Gastrocnemius medialis (tissue), 4 donors: ENCODE data around the gene GALNT13. TPM values are rescaled to one million over a fixed set of nuclear protein-coding genes. Genes with fewer than 3 reads are reported as not detected.

Experiments
- ATAC-seq, 2 donors: fragments of 150-250 bp; one replicate each; pipeline ENCODE4 v1.9.1; 2016
- DNase-seq, 2 donors: peaks; one replicate each; pipeline ENCODE4 v3.0.0-alpha.2; 2019
- H3K27ac ChIP-seq, 4 donors: fragments of 200-600 bp; sonication (generic); 1 replicate in 1 of 4; 2 replicates in 3 of 4; pipeline ENCODE4 v1.5.1; 2016 to 2018; ENCODE audit warnings: mild to moderate bottlenecking in 2 of 4, moderate library complexity in 1 of 4
- H3K27me3 ChIP-seq, 3 donors: fragments of 200-600 bp; sonication (generic) in 2 of 3; 1 replicate in 1 of 3; 2 replicates in 2 of 3; pipeline versions ENCODE4 v1.5.1 to v1.6.0; 2016 to 2019; ENCODE audit warnings: mild to moderate bottlenecking in 1 of 3, moderate library complexity in 1 of 3
- H3K36me3 ChIP-seq, 2 donors: fragments of 200-600 bp; sonication (generic) in 1 of 2; one replicate each; pipeline ENCODE4 v1.5.1; 2017 to 2018
- H3K4me1 ChIP-seq, 2 donors: fragments of 200-600 bp; sonication (generic) in 1 of 2; one replicate each; pipeline ENCODE4 v1.5.1; 2016 to 2017; ENCODE audit warnings: mild to moderate bottlenecking in 2 of 2
- H3K4me3 ChIP-seq, 4 donors: fragments of 200-600 bp; sonication (generic) in 3 of 4; 1 replicate in 1 of 4; 2 replicates in 3 of 4; pipeline ENCODE4 v1.5.1; 2016 to 2019; ENCODE audit warnings: mild to moderate bottlenecking in 2 of 4
- H3K9me3 ChIP-seq, 3 donors: fragments of 200-600 bp; sonication (generic) in 2 of 3; 1 replicate in 1 of 3; 2 replicates in 2 of 3; pipeline ENCODE4 v1.5.1; 2016 to 2019
- POLR2A ChIP-seq, 2 donors: fragments of 450-650 bp; IDR thresholded peaks; one replicate each; pipeline ENCODE4 v1.6.1; 2017; ENCODE audit warnings: antibody characterized with exemption in 2 of 2, mild to moderate bottlenecking in 2 of 2, moderate library complexity in 2 of 2
- in situ Hi-C, 4 donors: fragments of 200-750 bp; cut with MboI; loops; one replicate each; pipeline versions ENCODE4 v1.15.0 to v1.8.0; 2017; ENCODE audit warnings: low sequenced_read_pairs in 4 of 4
- intact Hi-C: fragments of 100-400 bp; cut with DNase I; formaldehyde crosslinking; loops from one replicate; pipeline ENCODE4 v1.15.1; 2023; ENCODE audit warnings: low total_unique reads
- total RNA-seq, 4 donors: library from RNA; depleted of rRNA; stranded (reverse); fragments of >200 nt; gene quantifications; one replicate each; pipeline versions ENCODE4 v1.1.0 to v1.2.3, GENCODE V29; 2016
- TF ChIP-seq, protein P1 (sequence below), 5 experiments: fragments of 450-650 bp in 3 of 5; fragments of 200-600 bp in 2 of 5; sonication (generic) in 2 of 5; IDR thresholded peaks in 4 of 5; conservative IDR thresholded peaks in 1 of 5; 1 replicate in 4 of 5; 2 replicates in 1 of 5; pipeline ENCODE4 v1.5.1; 2016 to 2019; ENCODE audit warnings: antibody characterized with exemption in 5 of 5, mild to moderate bottlenecking in 3 of 5, moderate library complexity in 3 of 5

GALNT13 gene
- total RNA-seq, 4 donors from 2014 or later = 0.10 TPM; not detected in 3

DNA sequence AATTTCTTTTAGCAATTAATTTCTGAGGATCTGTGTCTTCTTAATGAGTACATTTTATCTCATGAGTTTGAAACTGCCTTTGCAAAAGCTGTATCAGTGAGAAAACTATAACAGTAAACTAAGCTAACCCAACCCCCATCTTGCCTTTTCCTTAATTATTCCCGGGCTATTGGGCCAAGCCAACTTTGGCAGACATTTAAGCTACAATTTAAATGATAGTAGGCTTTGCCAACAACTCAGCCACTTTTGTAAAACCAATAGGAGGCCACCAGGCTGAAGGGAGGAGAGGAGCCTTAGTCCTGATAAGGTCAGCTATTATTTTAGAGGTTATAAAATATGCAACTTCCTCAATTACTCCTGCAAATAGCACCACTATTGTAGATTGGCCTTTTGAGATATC, 608.8 kb downstream of the GALNT13 start:
- DNase-seq = no peak
- intact Hi-C loops (no loop called here), in situ Hi-C loops (no loop called here)
- Histone ChIP-seq H3K27ac (no peak overlapping the region), H3K9me3 (no peaks in the 10 kb centered on the region), H3K4me1 (no peaks in the 10 kb centered on the region), H3K27me3 (no peaks in the 10 kb centered on the region), H3K4me3 (no peak overlapping the region), H3K36me3 (no peaks in the 10 kb centered on the region)
- no peak for ATAC-seq
- TF ChIP-seq, protein P1, sequence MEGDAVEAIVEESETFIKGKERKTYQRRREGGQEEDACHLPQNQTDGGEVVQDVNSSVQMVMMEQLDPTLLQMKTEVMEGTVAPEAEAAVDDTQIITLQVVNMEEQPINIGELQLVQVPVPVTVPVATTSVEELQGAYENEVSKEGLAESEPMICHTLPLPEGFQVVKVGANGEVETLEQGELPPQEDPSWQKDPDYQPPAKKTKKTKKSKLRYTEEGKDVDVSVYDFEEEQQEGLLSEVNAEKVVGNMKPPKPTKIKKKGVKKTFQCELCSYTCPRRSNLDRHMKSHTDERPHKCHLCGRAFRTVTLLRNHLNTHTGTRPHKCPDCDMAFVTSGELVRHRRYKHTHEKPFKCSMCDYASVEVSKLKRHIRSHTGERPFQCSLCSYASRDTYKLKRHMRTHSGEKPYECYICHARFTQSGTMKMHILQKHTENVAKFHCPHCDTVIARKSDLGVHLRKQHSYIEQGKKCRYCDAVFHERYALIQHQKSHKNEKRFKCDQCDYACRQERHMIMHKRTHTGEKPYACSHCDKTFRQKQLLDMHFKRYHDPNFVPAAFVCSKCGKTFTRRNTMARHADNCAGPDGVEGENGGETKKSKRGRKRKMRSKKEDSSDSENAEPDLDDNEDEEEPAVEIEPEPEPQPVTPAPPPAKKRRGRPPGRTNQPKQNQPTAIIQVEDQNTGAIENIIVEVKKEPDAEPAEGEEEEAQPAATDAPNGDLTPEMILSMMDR (IDR thresholded peaks at IDR 0.05 in 4 of 5, conservative IDR thresholded peaks at IDR 0.05 in 1 of 5) = no peak
- TF ChIP-seq POLR2A (IDR thresholded peaks at IDR 0.05) = no peak

DNA sequence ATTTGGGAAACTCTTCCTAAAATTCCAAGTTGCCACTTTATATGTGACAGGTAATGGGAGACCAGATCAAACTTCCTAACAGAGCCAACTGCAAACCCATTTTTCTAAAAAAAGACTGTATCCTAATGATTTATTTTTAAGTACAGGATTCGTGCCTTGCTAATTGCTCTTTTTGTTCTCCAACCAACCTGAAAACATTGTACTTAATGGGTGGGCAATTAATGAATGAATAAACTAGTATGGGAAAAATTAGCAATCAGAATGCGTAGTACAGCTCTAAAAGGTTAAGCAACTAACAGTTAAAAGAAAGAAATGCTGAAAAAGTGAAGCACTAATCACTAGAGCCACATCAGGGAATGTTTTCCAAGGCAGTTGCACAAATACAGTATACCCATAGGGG, 609.6 kb downstream of the GALNT13 start:
- Histone ChIP-seq H3K9me3 (no peaks in the 10 kb centered on the region), H3K4me1 (no peaks in the 10 kb centered on the region), H3K4me3 (no peak overlapping the region), H3K36me3 (no peaks in the 10 kb centered on the region), H3K27ac (no peak overlapping the region), H3K27me3 (no peaks in the 10 kb centered on the region)
- DNase-seq (no peak), ATAC-seq (no peak)
- TF ChIP-seq POLR2A (IDR thresholded peaks at IDR 0.05) = no peak
- TF ChIP-seq, protein P1 (IDR thresholded peaks at IDR 0.05 in 4 of 5, conservative IDR thresholded peaks at IDR 0.05 in 1 of 5) = no peak
- intact Hi-C loops = no loop called here
- in situ Hi-C loops = no loop called here

DNA sequence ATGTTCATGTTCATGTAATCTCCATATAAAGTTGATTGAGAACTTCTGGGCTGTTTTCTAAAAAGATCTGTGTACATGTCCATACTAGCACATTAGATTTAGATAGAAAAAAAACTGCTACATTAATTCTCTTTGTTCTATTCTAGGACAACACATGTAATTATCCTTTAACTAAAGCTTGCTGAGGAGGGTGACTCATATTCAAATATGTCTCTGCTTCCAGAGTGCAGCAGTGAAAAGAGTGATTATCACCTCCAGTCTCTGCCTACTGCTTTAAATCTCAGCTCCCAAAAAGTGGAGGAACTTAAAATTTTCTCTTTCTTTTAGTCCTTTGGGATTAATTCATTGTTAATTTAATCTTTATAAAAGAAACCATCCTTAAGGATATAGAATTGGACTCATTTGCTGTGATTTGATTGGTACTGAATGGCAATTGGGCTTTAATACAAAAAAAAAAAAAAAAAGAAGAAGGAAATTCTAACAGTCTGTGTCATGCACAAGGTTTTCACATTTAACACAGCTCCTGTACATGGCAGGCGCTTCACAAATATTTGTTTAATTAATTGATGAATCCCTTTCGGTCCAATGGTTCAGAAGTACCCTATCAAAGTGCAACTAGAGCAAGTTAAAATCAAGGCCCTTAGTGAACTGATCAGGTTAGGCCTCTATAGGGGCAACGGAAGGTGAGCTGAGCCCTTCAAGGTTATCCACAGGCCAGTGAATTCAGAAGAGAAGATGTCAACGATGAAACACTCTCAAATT, 612.8 kb downstream of the GALNT13 start:
- intact Hi-C loops (no loop called here), in situ Hi-C loops (no loop called here)
- H3K4me1 ChIP-seq = no peaks in the 10 kb centered on the region
- no peaks in the 10 kb centered on the region for H3K27me3 ChIP-seq
- ATAC-seq = no peak
- TF ChIP-seq, protein P1 (IDR thresholded peaks at IDR 0.05 in 4 of 5, conservative IDR thresholded peaks at IDR 0.05 in 1 of 5) = no peak
- no peak for TF ChIP-seq POLR2A (IDR thresholded peaks at IDR 0.05)
- H3K36me3 ChIP-seq = no peaks in the 10 kb centered on the region
- no peaks in the 10 kb centered on the region for H3K9me3 ChIP-seq
- no peak overlapping the region for H3K4me3 ChIP-seq
- DNase-seq = no peak
- no peak overlapping the region for H3K27ac ChIP-seq

DNA sequence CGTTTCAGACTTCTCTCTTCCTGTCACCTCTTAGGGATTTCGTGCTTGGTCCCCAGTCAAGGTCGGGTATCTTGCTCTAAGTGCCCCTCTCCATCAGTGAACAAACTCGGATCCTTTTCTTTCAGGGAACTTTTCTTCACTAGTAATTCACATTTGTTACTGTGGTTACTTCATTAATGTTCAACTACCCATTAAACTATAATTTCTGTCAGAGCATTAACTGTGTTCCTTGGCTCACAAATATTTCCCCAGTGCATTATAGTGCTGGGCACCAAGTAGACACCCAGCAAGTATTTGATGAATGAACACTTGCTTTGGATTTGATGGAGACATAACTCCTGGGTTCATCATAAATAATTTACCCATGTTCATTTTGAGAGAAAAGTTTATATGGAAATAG, 617.1 kb downstream of the GALNT13 start:
- TF ChIP-seq, protein P1 (IDR thresholded peaks at IDR 0.05 in 4 of 5, conservative IDR thresholded peaks at IDR 0.05 in 1 of 5) = no peak
- TF ChIP-seq POLR2A (IDR thresholded peaks at IDR 0.05) = no peak
- H3K4me1 ChIP-seq = no peaks in the 10 kb centered on the region
- no peak for ATAC-seq
- DNase-seq = no peak
- H3K36me3 ChIP-seq = no peaks in the 10 kb centered on the region
- no peaks in the 10 kb centered on the region for H3K27me3 ChIP-seq
- H3K27ac ChIP-seq = no peak overlapping the region
- no peaks in the 10 kb centered on the region for H3K9me3 ChIP-seq
- no peak overlapping the region for H3K4me3 ChIP-seq
- in situ Hi-C loops (no loop called here), intact Hi-C loops (no loop called here)
